Duodenal mucosa (tissue), 2 donors: ENCODE measurements around the gene PGD.

Experiments
- H3K27ac ChIP-seq: one replicate; pipeline ENCODE4 v1.7.0; 2013; ENCODE audit warnings: low read depth, low read length
- H3K27me3 ChIP-seq, 2 donors: one replicate each; pipeline ENCODE4 v1.7.0; 2013; ENCODE audit warnings: low read length in 2 of 2, control low read depth in 1 of 2; ENCODE audit not compliant: insufficient read depth in 2 of 2, control insufficient read depth in 1 of 2
- H3K36me3 ChIP-seq, 2 donors: one replicate each; pipeline ENCODE4 v1.7.0; 2013; ENCODE audit warnings: low read length in 2 of 2, control low read depth in 1 of 2; ENCODE audit not compliant: insufficient read depth in 2 of 2, control insufficient read depth in 1 of 2
- H3K4me1 ChIP-seq, 2 donors: one replicate each; pipeline ENCODE4 v1.7.0; 2013; ENCODE audit warnings: low read length in 2 of 2, control low read depth in 1 of 2; ENCODE audit not compliant: insufficient read depth in 2 of 2, control insufficient read depth in 1 of 2
- H3K4me3 ChIP-seq, 2 donors: one replicate each; pipeline ENCODE4 v1.7.0; 2013; ENCODE audit warnings: low read length in 2 of 2, low read depth in 1 of 2
- H3K9ac ChIP-seq, 2 donors: one replicate each; pipeline ENCODE4 v1.7.0; 2013; ENCODE audit warnings: low read length in 2 of 2, low read depth in 1 of 2
- H3K9me3 ChIP-seq, 2 donors: one replicate each; pipeline ENCODE4 v1.7.0; 2013; ENCODE audit warnings: low read length in 2 of 2, control low read depth in 1 of 2; ENCODE audit not compliant: control insufficient read depth in 1 of 2

The PGD gene

GRCh38 chr1:10470043-10470442, 71.2 kb downstream of the PGD start:
- Histone ChIP-seq H3K9me3 (no peaks in the 10 kb centered on the region), H3K9ac (no peak overlapping the region), H3K27ac (no peak overlapping the region), H3K27me3 (no peaks in the 10 kb centered on the region), H3K36me3 (peaks cover 15 to 35% of the 10 kb centered on the region in 2 donors), H3K4me3 (no peak overlapping the region), H3K4me1 (peaks cover 10 to 11% of the 10 kb centered on the region in 2 donors)
